ENCODE measurements around the gene SNX8.

- TF ChIP-seq EZH2 (IDR thresholded peaks at IDR 0.05; ENCODE audit: borderline replicate concordance, insufficient read depth, low read depth, low read length, poor library complexity, severe bottlenecking): no peak
- TF ChIP-seq CTCF (IDR thresholded peaks at IDR 0.05): no peak
Observed at GRCh38 chr7:2355705-2356008, 41.4 kb upstream of the SNX8 start.

Data from B cell (primary cell).